ENCODE measurements around the gene A4GALT.

- TF ChIP-seq POLR2AphosphoS5 (IDR thresholded peaks at IDR 0.05) = no peak
- no peak for TF ChIP-seq CTCF (IDR thresholded peaks at IDR 0.05)
- no peak for TF ChIP-seq EP300 (IDR thresholded peaks at IDR 0.05)
- no peak for TF ChIP-seq POLR2A (IDR thresholded peaks at IDR 0.05)
These were observed 46.7 kb downstream of the A4GALT start for GRCh38 chr22:42673898-42674401.
